WTC11 (cell line): ENCODE data around the gene ITGA11. TPM values are rescaled to one million over a fixed set of nuclear protein-coding genes. Genes with fewer than 3 reads are reported as not detected.

Experiments
- ATAC-seq: fragments of 200-7000 bp; cut with Tn5 transposase; 2 replicates; pipeline ENCODE4 v1.10.0; 2021; ENCODE audit warnings: mild to moderate bottlenecking, moderate library complexity
- CTCF ChIA-PET: fragments of 300-600 bp; sonication (Branson Sonifier 250); formaldehyde crosslinking; loops from one replicate; lab custom pipeline; 2021; ENCODE audit warnings: antibody characterized with exemption; lab: Charles Lee
- POLR2A ChIA-PET: fragments of 350-600 bp; sonication (Branson Sonifier 250); formaldehyde crosslinking; loops from one replicate; lab custom pipeline; 2021; ENCODE audit warnings: antibody characterized with exemption; lab: Charles Lee
- DNase-seq: peaks from one replicate; pipeline ENCODE4 v3.0.0; 2021; ENCODE audit warnings: low spot score
- H3K27ac Mint-ChIP-seq: 2 replicates; pipeline ENCODE4 v1.8.0; 2021; ENCODE audit warnings: mixed read lengths
- H3K27me3 Mint-ChIP-seq: 2 replicates; pipeline ENCODE4 v1.8.0; 2021; ENCODE audit warnings: low read depth, mild to moderate bottlenecking, moderate library complexity, mixed read lengths
- H3K36me3 Mint-ChIP-seq: 2 replicates; pipeline ENCODE4 v1.8.0; 2021; ENCODE audit warnings: mixed read lengths
- H3K4me1 Mint-ChIP-seq: 2 replicates; pipeline ENCODE4 v1.8.0; 2022; ENCODE audit warnings: mixed read lengths
- H3K4me3 Mint-ChIP-seq: 2 replicates; pipeline ENCODE4 v1.8.0; 2021; ENCODE audit warnings: mild to moderate bottlenecking, moderate library complexity, mixed read lengths
- H3K9me3 Mint-ChIP-seq: 2 replicates; pipeline ENCODE4 v1.8.0; 2021; ENCODE audit warnings: mixed read lengths
- AFF4 ChIP-seq: sonication (generic); formaldehyde crosslinking; IDR thresholded peaks from 2 replicates; pipeline ENCODE4 v1.8.1; 2023; ENCODE audit warnings: mild to moderate bottlenecking, missing genetic modification reagents, borderline replicate concordance
- CBFB ChIP-seq: sonication (generic); formaldehyde crosslinking; IDR thresholded peaks from 2 replicates; pipeline ENCODE4 v1.8.1; 2022; ENCODE audit warnings: mild to moderate bottlenecking, low read depth, missing genetic modification reagents
- CREB1 ChIP-seq: sonication (generic); formaldehyde crosslinking; IDR thresholded peaks from 2 replicates; pipeline ENCODE4 v1.8.0; 2023; ENCODE audit warnings: mild to moderate bottlenecking, missing genetic modification reagents
- E2F4 ChIP-seq: sonication (generic); formaldehyde crosslinking; IDR thresholded peaks from 2 replicates; pipeline ENCODE4 v1.8.1; 2022; ENCODE audit warnings: low read depth, mild to moderate bottlenecking, moderate library complexity, missing genetic modification reagents, borderline replicate concordance
- EMX1 ChIP-seq: fragments of 250-450 bp; sonication (Bioruptor Pico); IDR thresholded peaks from 2 replicates; pipeline ENCODE4 v1.8.0; 2021; ENCODE audit warnings: mild to moderate bottlenecking
- HMGA2 ChIP-seq: fragments of 250-450 bp; sonication (Bioruptor Pico); IDR thresholded peaks from 2 replicates; pipeline ENCODE4 v1.4.0; 2021; ENCODE audit warnings: mild to moderate bottlenecking, moderate library complexity
- NFE2L1 ChIP-seq: sonication (generic); formaldehyde crosslinking; IDR thresholded peaks from 2 replicates; pipeline ENCODE4 v1.8.1; 2023; ENCODE audit warnings: missing genetic modification reagents
- RORB ChIP-seq: fragments of 250-450 bp; sonication (Bioruptor Pico); IDR thresholded peaks from 2 replicates; pipeline ENCODE4 v1.9.0; 2021; ENCODE audit warnings: mild to moderate bottlenecking
- STAT6 ChIP-seq: sonication (generic); formaldehyde crosslinking; conservative IDR thresholded peaks from 2 replicates; pipeline ENCODE4 v1.8.1; 2023; ENCODE audit warnings: mild to moderate bottlenecking, low read depth, missing genetic modification reagents, moderate library complexity
- TEAD4 ChIP-seq: sonication (generic); formaldehyde crosslinking; IDR thresholded peaks from 2 replicates; pipeline ENCODE4 v1.8.0; 2022; ENCODE audit warnings: mild to moderate bottlenecking, missing genetic modification reagents
- ZBTB43 ChIP-seq: sonication (generic); formaldehyde crosslinking; IDR thresholded peaks from 2 replicates; pipeline ENCODE4 v1.8.1; 2023; ENCODE audit warnings: mild to moderate bottlenecking, missing genetic modification reagents
- ZNF121 ChIP-seq: sonication (generic); formaldehyde crosslinking; IDR thresholded peaks from 2 replicates; pipeline ENCODE4 v1.8.0; 2023; ENCODE audit warnings: missing genetic modification reagents
- ZNF138 ChIP-seq: sonication (generic); formaldehyde crosslinking; conservative IDR thresholded peaks from 2 replicates; pipeline ENCODE4 v1.8.1; 2022; ENCODE audit warnings: mild to moderate bottlenecking, moderate library complexity, missing genetic modification reagents
- ZNF219 ChIP-seq: sonication (generic); formaldehyde crosslinking; IDR thresholded peaks from 2 replicates; pipeline ENCODE4 v1.8.0; 2023; ENCODE audit warnings: missing genetic modification reagents, mild to moderate bottlenecking, borderline replicate concordance
- ZNF671 ChIP-seq: fragments of 250-450 bp; sonication (Bioruptor Pico); IDR thresholded peaks from 2 replicates; pipeline ENCODE4 v1.8.0; 2021; ENCODE audit warnings: mild to moderate bottlenecking
- total RNA-seq: library from RNA; stranded (reverse); gene quantifications from 3 replicates; pipeline ENCODE4 v1.2.3, GENCODE V29; 2021
- TF ChIP-seq, protein P1 (sequence below): sonication (generic); formaldehyde crosslinking; IDR thresholded peaks from 2 replicates; pipeline ENCODE4 v1.8.1; 2022; ENCODE audit warnings: missing genetic modification reagents, borderline replicate concordance
- TF ChIP-seq, protein P2 (sequence below): sonication (generic); formaldehyde crosslinking; IDR thresholded peaks from 2 replicates; pipeline ENCODE4 v1.8.1; 2022; ENCODE audit warnings: mild to moderate bottlenecking, missing genetic modification reagents, moderate library complexity, borderline replicate concordance
- TF ChIP-seq, protein P3 (sequence below): sonication (generic); formaldehyde crosslinking; IDR thresholded peaks from 2 replicates; pipeline ENCODE4 v1.8.0; 2022; ENCODE audit warnings: mild to moderate bottlenecking, missing genetic modification reagents

The ITGA11 gene
- total RNA-seq, 1 experiment from 2014 or later = 0.15 TPM

GRCh38 chr15:68460166-68460565, 28.2 kb upstream of the ITGA11 start:
- Mint-ChIP-seq H3K27me3 (peaks cover 3% of the 10 kb centered on the region; the same call in 1 of the 2 replicates), H3K27ac (no peak overlapping the region)
- TF ChIP-seq CBFB (CRISPR knock-in tag) (no peak), ZNF671 (CRISPR knock-in tag) (no peak), ZNF219 (CRISPR knock-in tag) (no peak), ZNF138 (no peak), NFE2L1 (CRISPR knock-in tag) (no peak), RORB (no peak), E2F4 (CRISPR knock-in tag) (no peak), EMX1 (CRISPR knock-in tag) (no peak), AFF4 (CRISPR knock-in tag) (no peak), ZBTB43 (CRISPR knock-in tag) (no peak), STAT6 (CRISPR knock-in tag) (no peak), ZNF121 (CRISPR knock-in tag) (no peak), TEAD4 (CRISPR knock-in tag) (no peak)
- TF ChIP-seq, protein P1, sequence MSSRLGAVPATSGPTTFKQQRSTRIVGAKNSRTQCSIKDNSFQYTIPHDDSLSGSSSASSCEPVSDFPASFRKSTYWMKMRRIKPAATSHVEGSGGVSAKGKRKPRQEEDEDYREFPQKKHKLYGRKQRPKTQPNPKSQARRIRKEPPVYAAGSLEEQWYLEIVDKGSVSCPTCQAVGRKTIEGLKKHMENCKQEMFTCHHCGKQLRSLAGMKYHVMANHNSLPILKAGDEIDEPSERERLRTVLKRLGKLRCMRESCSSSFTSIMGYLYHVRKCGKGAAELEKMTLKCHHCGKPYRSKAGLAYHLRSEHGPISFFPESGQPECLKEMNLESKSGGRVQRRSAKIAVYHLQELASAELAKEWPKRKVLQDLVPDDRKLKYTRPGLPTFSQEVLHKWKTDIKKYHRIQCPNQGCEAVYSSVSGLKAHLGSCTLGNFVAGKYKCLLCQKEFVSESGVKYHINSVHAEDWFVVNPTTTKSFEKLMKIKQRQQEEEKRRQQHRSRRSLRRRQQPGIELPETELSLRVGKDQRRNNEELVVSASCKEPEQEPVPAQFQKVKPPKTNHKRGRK = no peak
- TF ChIP-seq, all 79 proteins: peak for 0
- no peak for DNase-seq
- ChIA-PET CTCF (no interaction called here), POLR2A (no interaction called here)
- ATAC-seq = no peak
- H3K36me3 Mint-ChIP-seq = no peaks in the 10 kb centered on the region
- H3K4me1 Mint-ChIP-seq = no peaks in the 10 kb centered on the region
- no peak overlapping the region for H3K4me3 Mint-ChIP-seq
- H3K9me3 Mint-ChIP-seq = peaks cover 10% of the 10 kb centered on the region

DNA sequence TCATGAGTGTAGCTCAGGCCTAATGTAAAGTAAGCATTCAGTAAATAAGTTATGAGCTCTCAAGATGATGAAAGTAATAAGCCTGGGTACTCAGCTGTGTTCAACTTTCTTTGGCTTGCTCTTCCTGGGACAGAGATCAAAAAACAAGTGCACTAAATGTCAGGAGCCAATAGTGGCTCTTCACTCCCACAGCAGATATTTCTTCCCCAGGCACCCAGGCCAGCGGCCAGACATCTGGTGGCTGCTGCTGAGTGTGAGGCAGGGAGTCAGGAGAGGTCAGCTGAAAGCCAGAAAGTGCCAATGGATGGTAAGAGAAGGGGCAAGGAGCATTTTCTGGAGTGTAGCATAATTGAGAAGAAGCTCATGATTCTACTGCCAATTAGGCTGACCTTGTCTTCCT, 18.2 kb upstream of the ITGA11 start:
- ATAC-seq = no peak
- H3K27me3 Mint-ChIP-seq = no peaks in the 10 kb centered on the region; the same call in 1 of the 2 replicates
- H3K4me1 Mint-ChIP-seq = no peaks in the 10 kb centered on the region
- no peaks in the 10 kb centered on the region for H3K9me3 Mint-ChIP-seq
- no peak for DNase-seq
- no peaks in the 10 kb centered on the region for H3K36me3 Mint-ChIP-seq
- H3K27ac Mint-ChIP-seq = no peak overlapping the region
- TF ChIP-seq, protein P2, sequence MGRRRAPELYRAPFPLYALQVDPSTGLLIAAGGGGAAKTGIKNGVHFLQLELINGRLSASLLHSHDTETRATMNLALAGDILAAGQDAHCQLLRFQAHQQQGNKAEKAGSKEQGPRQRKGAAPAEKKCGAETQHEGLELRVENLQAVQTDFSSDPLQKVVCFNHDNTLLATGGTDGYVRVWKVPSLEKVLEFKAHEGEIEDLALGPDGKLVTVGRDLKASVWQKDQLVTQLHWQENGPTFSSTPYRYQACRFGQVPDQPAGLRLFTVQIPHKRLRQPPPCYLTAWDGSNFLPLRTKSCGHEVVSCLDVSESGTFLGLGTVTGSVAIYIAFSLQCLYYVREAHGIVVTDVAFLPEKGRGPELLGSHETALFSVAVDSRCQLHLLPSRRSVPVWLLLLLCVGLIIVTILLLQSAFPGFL (CRISPR knock-in tag) = no peak
- TF ChIP-seq CREB1 = no peak
- no peak for TF ChIP-seq HMGA2 (CRISPR knock-in tag)
- TF ChIP-seq, protein P3, sequence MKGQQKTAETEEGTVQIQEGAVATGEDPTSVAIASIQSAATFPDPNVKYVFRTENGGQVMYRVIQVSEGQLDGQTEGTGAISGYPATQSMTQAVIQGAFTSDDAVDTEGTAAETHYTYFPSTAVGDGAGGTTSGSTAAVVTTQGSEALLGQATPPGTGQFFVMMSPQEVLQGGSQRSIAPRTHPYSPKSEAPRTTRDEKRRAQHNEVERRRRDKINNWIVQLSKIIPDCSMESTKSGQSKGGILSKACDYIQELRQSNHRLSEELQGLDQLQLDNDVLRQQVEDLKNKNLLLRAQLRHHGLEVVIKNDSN (CRISPR knock-in tag) = no peak
- TF ChIP-seq, all 79 proteins: peak for 0
- H3K4me3 Mint-ChIP-seq = no peak overlapping the region
- ChIA-PET POLR2A (no interaction called here), CTCF (interaction anchor here (0.9 kb wide), 1 partner anchor 100 kb away, joined by 3 read pairs; no protein-coding TSS in a partner anchor)
